Stimulated activated CD4-positive, alpha-beta T cell treated with anti-CD3 and anti-CD28 coated beads, Interleukin-2, amount 100 ng/mL, for 48 hours (primary cell): ENCODE measurements around the gene NCR3LG1.
"Not testable (repeated sequence)": the region's sequence is repeated elsewhere in the genome, so short reads cannot be mapped to it uniquely, and the experiment has no call there.

ENCODE experiments used
- DNase-seq, 2 donors: peaks; one replicate each; pipeline ENCODE4 v3.0.0-alpha.2; 2020

Gene NCR3LG1

GRCh38 chr11:17413414-17414316 is 62.1 kb downstream of the NCR3LG1 start:
- DNase-seq, result no peak

- no peak for DNase-seq
Measured at GRCh38 chr11:17414317-17414737, 62.7 kb downstream of the NCR3LG1 start.

GRCh38 chr11:17414992-17415391 is 63.4 kb downstream of the NCR3LG1 start:
- no peak for DNase-seq

DNA sequence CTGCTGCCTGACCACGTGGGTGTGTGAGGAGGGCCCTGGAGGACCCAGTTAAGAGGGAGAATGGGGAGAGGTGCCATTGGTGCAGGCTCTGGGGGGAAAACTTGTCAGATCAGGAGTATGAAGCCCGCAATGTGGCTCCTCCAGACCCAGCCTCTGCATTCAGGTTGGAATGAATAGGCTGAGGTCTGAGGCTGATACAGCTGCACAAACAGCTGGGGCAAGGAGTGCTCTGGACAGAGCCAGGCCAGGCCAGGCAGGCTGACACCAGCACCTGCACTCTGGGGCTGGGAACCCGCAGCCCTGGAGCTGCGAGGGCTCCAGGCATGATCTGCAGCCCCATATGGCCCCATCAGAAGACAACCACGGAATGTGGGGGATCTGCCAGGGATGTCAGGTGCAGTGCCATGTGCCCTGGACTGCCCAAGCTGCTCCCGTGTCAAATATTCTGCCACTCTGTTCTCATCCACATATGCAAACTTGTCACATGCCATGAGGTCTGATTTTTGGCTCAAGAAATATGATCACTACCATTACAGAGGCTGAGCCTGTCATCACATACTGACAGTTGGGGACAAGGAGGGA is 64.0 kb downstream of the NCR3LG1 start:
- DNase-seq, result no peak

DNA sequence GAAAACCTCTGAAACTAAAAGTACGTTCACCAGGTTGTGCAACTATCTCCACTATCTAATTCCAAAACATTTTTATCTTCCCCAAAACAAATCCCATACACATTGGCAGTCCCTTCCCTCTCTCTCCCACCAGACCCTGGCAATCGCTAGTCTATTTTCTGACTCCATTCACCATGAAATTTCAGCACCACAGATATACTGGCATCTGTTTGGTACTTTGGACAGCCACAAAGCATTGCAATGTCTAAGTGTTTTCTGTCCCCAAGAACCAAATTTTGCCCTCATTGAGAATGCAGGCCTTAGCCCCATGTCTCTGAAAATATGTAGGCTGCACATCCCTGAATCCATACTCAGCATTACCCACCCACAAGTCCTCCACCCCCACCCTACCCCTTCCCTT is 64.9 kb downstream of the NCR3LG1 start:
- DNase-seq, result no peak

DNA sequence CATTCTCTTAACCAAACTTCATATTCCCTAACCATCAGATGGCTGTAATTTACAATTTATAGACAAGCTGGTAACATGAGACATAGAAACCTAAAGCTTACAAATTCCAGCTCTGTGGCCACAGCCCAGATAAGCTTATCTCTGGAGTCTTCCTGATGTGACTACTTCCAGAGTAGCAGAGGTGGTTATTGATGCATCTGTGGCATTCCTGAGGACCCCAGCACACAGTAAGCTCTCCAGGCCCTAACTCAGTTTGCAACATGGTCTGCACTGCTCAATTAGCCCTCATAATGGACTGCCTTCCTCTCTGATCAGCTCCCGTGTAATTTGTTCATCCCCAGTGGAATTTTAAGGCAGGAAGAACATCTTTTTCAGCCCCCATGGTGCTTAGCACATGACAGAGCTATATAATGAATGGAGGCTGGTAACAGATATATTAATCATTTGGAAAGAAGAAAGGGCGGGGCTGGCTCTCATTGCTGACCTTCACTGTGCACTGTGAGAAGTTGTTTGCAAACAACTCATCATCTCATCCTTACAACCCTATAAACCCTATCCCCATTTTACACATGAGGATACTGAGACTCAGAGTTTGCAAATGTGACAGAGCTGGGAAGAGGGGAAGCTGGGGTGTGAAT is 67.0 kb downstream of the NCR3LG1 start:
- DNase-seq, result no peak

GRCh38 chr11:17421781-17422180 is 70.2 kb downstream of the NCR3LG1 start:
- DNase-seq, result no peak

GRCh38 chr11:17423533-17424310 is 72.1 kb downstream of the NCR3LG1 start:
- DNase-seq, result no peak

DNA sequence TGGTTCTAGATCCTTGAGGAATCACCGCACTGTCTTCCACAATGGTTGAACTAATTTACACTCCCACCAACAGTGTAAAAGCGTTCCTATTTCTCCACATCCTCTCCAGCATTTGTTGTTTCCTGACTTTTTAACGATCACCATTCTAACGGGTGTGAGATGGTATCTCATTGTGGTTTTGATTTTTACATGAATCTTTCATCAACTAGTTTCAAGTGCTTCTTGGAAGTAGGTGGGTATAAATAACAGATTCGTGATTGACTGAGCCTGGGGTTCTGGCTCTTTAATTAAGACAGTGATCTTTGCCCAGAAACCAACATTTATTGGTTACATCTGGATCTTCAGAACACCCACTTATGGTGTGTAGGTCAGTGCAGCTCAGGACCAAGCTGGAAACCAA is 74.6 kb downstream of the NCR3LG1 start:
- not testable (repeated sequence) for DNase-seq
